Right renal cortex interstitium (tissue), 3 donors: ENCODE data around the gene ZNF367. TPM values are rescaled to one million over a fixed set of nuclear protein-coding genes. Genes with fewer than 3 reads are reported as not detected.
A peak's percentile ranks its signal among the peaks of the same experiment; 100 is the strongest.
"Not testable (repeated sequence)": the region's sequence is repeated elsewhere in the genome, so short reads cannot be mapped to it uniquely, and the experiment has no call there.

ENCODE experiments used
- DNase-seq, 3 donors: peaks; one replicate each; pipeline ENCODE4 v3.0.0-alpha.2; 2013; ENCODE audit warnings: low read depth in 3 of 3, low spot score in 2 of 3
- polyA plus RNA-seq, 3 donors: library from polyadenylated mRNA; unstranded; fragments of 120-200 nt; gene quantifications; one replicate each; pipeline ENCODE4 v1.2.1, GENCODE V29; 2013; ENCODE audit not compliant: insufficient read length in 3 of 3

ZNF367 gene
- polyA plus RNA-seq, 3 donors = 8.4 to 10.5 (median 10.3) TPM

DNA sequence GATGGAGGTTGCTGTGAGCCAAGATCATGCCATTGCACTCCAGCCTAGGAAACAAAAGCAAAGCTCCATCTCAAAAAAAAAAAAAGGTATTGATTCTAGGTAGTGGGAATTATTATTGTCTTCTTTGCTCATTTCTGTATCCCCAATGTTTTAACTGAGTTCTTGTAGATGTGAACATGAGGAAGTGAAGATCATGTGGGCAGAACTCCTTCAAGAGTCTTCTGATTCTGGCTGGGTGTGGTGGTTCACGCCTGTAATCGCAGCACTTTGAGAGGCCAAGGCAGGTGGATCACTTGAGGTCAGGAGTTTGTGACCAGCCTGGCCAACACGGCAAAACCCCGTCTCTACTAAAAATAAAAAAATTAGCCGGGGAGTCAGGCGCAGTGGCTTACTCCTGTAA lies 42.7 kb downstream of the ZNF367 start:
- not testable (repeated sequence) for DNase-seq

DNA sequence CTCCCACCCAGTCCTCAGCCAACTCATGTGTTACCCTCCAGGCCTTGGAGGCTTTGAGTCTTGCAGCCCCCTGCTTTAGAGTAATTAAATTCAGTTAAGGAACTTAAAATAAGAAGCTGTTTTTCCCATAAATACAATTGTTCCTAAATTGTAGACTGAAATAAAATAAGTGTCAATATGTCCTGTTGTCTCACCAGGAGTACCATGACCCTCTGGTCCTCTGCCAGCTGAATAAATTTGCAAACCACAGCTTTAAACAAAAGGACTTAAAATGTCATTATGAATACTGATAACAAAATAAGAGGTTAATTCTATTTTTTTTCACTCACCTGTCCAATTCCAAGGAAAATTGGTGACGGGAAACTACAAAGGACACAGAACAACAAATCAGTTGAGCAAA lies 50.2 kb downstream of the ZNF367 start:
- no peak for DNase-seq

DNA sequence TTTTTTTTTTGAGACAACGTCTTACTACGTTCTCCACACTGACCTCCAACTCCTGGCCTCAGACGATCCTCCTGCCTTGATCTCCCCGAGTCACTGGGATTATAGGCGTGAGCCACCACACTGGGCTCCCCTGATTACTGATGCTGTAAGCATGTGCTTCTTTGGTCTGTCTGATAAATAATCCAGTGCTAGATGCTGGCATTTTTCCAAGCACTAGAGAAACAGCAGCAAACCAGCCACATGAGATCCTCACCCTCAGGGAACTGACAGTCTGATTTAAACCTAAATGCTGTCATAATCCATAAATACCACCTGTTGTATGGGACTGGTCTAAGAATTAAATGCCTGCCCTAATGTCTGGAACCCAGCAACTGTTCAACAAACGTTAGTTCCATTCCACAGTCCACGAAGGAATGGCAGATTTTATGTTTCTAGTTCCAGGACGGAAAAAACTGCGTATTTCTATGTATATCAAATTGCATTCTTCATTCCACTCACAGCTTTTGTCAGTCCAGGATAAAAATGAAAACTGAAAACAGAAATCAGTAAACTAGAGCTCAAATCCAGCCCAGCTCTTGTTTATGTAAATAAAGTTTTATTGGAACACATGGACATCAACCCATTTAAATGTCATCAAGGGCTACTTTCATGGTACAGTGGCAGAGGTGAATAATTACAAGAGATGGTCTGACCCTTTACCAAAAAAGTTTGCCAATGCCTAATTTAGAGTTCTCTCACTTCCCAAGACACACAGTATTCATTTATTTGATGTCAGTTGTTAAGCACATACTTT lies 54.8 kb downstream of the ZNF367 start:
- no peak for DNase-seq

- not testable (repeated sequence) for DNase-seq
Measured at GRCh38 chr9:96362119-96362518, 56.1 kb downstream of the ZNF367 start.

GRCh38 chr9:96361668-96362067 lies 56.5 kb downstream of the ZNF367 start:
- DNase-seq = no peak

DNA sequence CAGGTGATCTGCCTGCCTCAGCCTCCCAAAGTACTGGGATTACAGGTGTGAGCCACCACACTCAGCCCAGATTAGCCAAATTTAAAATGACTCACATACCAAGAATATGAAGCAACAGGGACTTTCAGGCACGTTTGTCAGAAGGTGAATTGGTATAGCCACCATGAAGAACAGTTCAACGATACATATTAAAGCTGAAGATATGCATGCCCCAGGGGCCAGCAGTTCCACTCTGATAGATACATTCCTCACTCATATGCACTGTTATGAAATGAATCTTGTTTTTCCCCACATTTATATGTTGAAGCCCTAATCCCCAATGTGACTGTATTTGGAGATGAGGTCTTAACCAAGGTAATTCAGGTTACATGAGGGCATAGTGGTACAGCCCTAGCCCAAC lies 57.2 kb downstream of the ZNF367 start:
- no peak for DNase-seq

- DNase-seq = not testable (repeated sequence)
Measured at GRCh38 chr9:96360523-96360922, 57.6 kb downstream of the ZNF367 start.

- DNase-seq = no peak
Measured at GRCh38 chr9:96350866-96351265, 67.3 kb downstream of the ZNF367 start.

- no peak for DNase-seq
Measured at GRCh38 chr9:96348261-96348660, 69.9 kb downstream of the ZNF367 start.

GRCh38 chr9:96345551-96345950 lies 72.6 kb downstream of the ZNF367 start:
- no peak for DNase-seq

- DNase-seq = no peak
Measured at GRCh38 chr9:96344458-96345180, 73.6 kb downstream of the ZNF367 start.

- DNase-seq = no peak
Measured at GRCh38 chr9:96343515-96344360, 74.4 kb downstream of the ZNF367 start.

- DNase-seq = peak in 2 of 3 donors; percentile 20 to 29
Measured at GRCh38 chr9:96342571-96343245, 75.5 kb downstream of the ZNF367 start.

- DNase-seq = no peak
Measured at GRCh38 chr9:96340707-96341106, 77.5 kb downstream of the ZNF367 start.

DNA sequence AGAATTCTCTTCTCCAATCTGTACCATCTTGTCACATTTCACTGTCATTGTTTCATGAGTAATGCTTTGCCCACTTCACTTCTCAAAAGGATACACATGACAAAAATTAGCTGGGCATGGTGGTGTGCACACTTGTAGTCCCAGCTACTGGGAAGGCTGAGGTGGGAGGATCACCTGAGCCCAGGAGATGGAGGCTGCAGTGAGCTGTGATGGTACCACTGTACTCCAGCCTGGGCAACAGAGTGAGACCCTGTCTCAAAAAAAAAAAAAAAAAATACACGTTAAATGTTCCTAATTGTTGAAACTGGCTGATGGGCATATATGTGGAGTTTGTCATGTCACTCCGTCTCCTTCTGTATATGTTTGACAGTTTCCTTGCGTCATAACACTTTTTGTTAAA lies 79.9 kb downstream of the ZNF367 start:
- DNase-seq = no peak

Other genes starting within 250 kb of the ZNF367 start
- 1 to 10 TPM in 1 of 3 donors, under 1 TPM in 2; 0.67 to 1.2 (median 0.72) TPM for gene HSD17B3, start 116.2 kb downstream of the ZNF367 start, polyA plus RNA-seq
- gene SLC35D2, start 34.7 kb downstream of the ZNF367 start, polyA plus RNA-seq = 10 to 100 TPM; 38.3 to 44.0 (median 40.2) TPM
- gene HABP4, start 31.8 kb upstream of the ZNF367 start, polyA plus RNA-seq = 10 to 100 TPM; 19.0 to 22.0 (median 20.3) TPM
- gene CDC14B, start 201.5 kb upstream of the ZNF367 start, polyA plus RNA-seq = 10 to 100 TPM; 25.0 to 28.3 (median 27.8) TPM
- gene PRXL2C, start 236.9 kb upstream of the ZNF367 start, polyA plus RNA-seq = 1 to 10 TPM; 6.0 to 8.7 (median 6.1) TPM